Activated CD4-positive, CD25-positive, alpha-beta regulatory T cell treated with anti-CD3 and anti-CD28 coated beads, Interleukin-2, amount 50 U/mL, for 72 hours (primary cell): ENCODE data around the gene PRRT4.
A peak's percentile ranks its signal among the peaks of the same experiment; 100 is the strongest.

ENCODE experiments used
- DNase-seq: peaks from one replicate; pipeline ENCODE4 v3.0.0; 2021

PRRT4 gene

GRCh38 chr7:128394904-128395496, 33.5 kb upstream of the PRRT4 start:
- no peak for DNase-seq

- DNase-seq, result no peak
Observed at GRCh38 chr7:128393526-128394330, 32.2 kb upstream of the PRRT4 start.

- no peak for DNase-seq
Observed at GRCh38 chr7:128392446-128393327, 31.2 kb upstream of the PRRT4 start.

- DNase-seq, result no peak
Observed at GRCh38 chr7:128391805-128392204, 30.3 kb upstream of the PRRT4 start.

- DNase-seq, result no peak
Observed at GRCh38 chr7:128390871-128391565, 29.5 kb upstream of the PRRT4 start.

GRCh38 chr7:128389618-128390329, 28.3 kb upstream of the PRRT4 start:
- no peak for DNase-seq

- no peak for DNase-seq
Observed at GRCh38 chr7:128389085-128389617, 27.7 kb upstream of the PRRT4 start.

GRCh38 chr7:128388145-128388485, 26.6 kb upstream of the PRRT4 start:
- DNase-seq, result no peak

- peak; percentile 68 for DNase-seq
Observed at GRCh38 chr7:128387216-128388144, 26.0 kb upstream of the PRRT4 start.

GRCh38 chr7:128385988-128386925, 24.8 kb upstream of the PRRT4 start:
- no peak for DNase-seq

- no peak for DNase-seq
Observed at GRCh38 chr7:128384726-128385125, 23.2 kb upstream of the PRRT4 start.

GRCh38 chr7:128383776-128384175, 22.3 kb upstream of the PRRT4 start:
- no peak for DNase-seq

- peak; percentile 55 for DNase-seq
Observed at GRCh38 chr7:128381161-128381821, 19.8 kb upstream of the PRRT4 start.

- DNase-seq, result no peak
Observed at GRCh38 chr7:128380483-128381106, 19.1 kb upstream of the PRRT4 start.

- DNase-seq, result no peak
Observed at GRCh38 chr7:128379900-128380479, 18.5 kb upstream of the PRRT4 start.

- DNase-seq, result no peak
Observed at GRCh38 chr7:128378637-128379036, 17.1 kb upstream of the PRRT4 start.

- no peak for DNase-seq
Observed at GRCh38 chr7:128376077-128376476, 14.6 kb upstream of the PRRT4 start.

GRCh38 chr7:128374041-128374440, 12.6 kb upstream of the PRRT4 start:
- DNase-seq, result no peak
